GM12878 (cell line): ENCODE data around the gene IER2. TPM values are rescaled to one million over a fixed set of nuclear protein-coding genes. Genes with fewer than 3 reads are reported as not detected.
A peak's percentile ranks its signal among the peaks of the same experiment; 100 is the strongest.

ENCODE experiments used
- ATAC-seq: fragments of 200-7000 bp; cut with Tn5 transposase; 3 replicates; pipeline ENCODE4 v1.9.1; 2020; ENCODE audit warnings: mild to moderate bottlenecking, moderate library complexity
- BruUV-seq: library from RNA; stranded (reverse); fragments of 400-500 nt; replicated peaks from 2 replicates; lab custom pipeline; 2021; lab: Mats Ljungman, UMichigan
- CTCF ChIA-PET: fragments of 300-600 bp; sonication (Branson Sonifier 250); formaldehyde crosslinking; extraction: SDS; loops from one replicate; lab custom pipeline; 2021; ENCODE audit warnings: inconsistent platforms; lab: Yijun Ruan, JAX
- POLR2A ChIA-PET: fragments of 350-600 bp; formaldehyde crosslinking; extraction: SDS; loops from one replicate; lab custom pipeline; 2021; ENCODE audit warnings: inconsistent platforms; lab: Charles Lee
- RAD21 ChIA-PET: fragments of 300-600 bp; sonication (Branson Sonifier 250); formaldehyde crosslinking; loops from one replicate; lab custom pipeline; 2023; ENCODE audit warnings: antibody characterized with exemption; ENCODE audit not compliant: unreplicated experiment; lab: Charles Lee
- SMC1A ChIA-PET: fragments of 300-600 bp; sonication (Branson Sonifier 250); formaldehyde crosslinking; loops from one replicate; lab custom pipeline; 2023; ENCODE audit not compliant: unreplicated experiment, uncharacterized antibody; lab: Charles Lee
- DNase-seq: peaks from one replicate; pipeline ENCODE4 v3.0.0-alpha.2; 2011; ENCODE audit warnings: low read depth, low spot score
- FAIRE-seq: peaks from 3 replicates; lab custom pipeline; 2011; peaks lifted over from hg19 to GRCh38; lab: Jason Lieb, UNC
- H2AFZ ChIP-seq: 2 replicates; pipeline ENCODE4 v1.6.0; 2011; ENCODE audit warnings: low read depth, low read length, control low read depth; ENCODE audit not compliant: control insufficient read depth
- H3K27ac ChIP-seq: 2 replicates; pipeline ENCODE4 v1.5.1; 2011; ENCODE audit warnings: control low read depth; ENCODE audit not compliant: control insufficient read depth, insufficient read depth
- H3K27me3 ChIP-seq, 2 experiments: replicated peaks in 1 of 2; 2 replicates each; pipeline versions ENCODE4 v1.6.0 to v1.6.1; 2011; ENCODE audit warnings: low read length in 1 of 2; ENCODE audit not compliant: control insufficient read depth in 2 of 2, insufficient read depth in 2 of 2
- H3K36me3 ChIP-seq, 2 experiments: 2 replicates each; pipeline ENCODE4 v1.5.1; 2011; ENCODE audit warnings: low read length in 1 of 2; ENCODE audit not compliant: control insufficient read depth in 2 of 2, insufficient read depth in 2 of 2
- H3K4me1 ChIP-seq: 2 replicates; pipeline ENCODE4 v1.6.1; 2011; ENCODE audit warnings: mild to moderate bottlenecking, low read length, moderate library complexity, mixed read lengths; ENCODE audit not compliant: control insufficient read depth, insufficient read depth
- H3K4me2 ChIP-seq: 2 replicates; pipeline ENCODE4 v1.6.0; 2011; ENCODE audit warnings: control low read depth; ENCODE audit not compliant: control insufficient read depth, insufficient read depth
- H3K4me3 ChIP-seq: fragments of 200-600 bp; sonication (generic); 2 replicates; pipeline ENCODE4 v1.5.1; 2016
- H3K79me2 ChIP-seq: 2 replicates; pipeline ENCODE4 v1.6.0; 2011; ENCODE audit warnings: low read length; ENCODE audit not compliant: control insufficient read depth, insufficient read depth
- H3K9ac ChIP-seq: 2 replicates; pipeline ENCODE4 v1.8.0; 2011; ENCODE audit warnings: low read length, control low read depth, mixed read lengths; ENCODE audit not compliant: control insufficient read depth, insufficient read depth
- H3K9me3 ChIP-seq: replicated peaks from 3 replicates; pipeline ENCODE4 v1.5.1; 2011; ENCODE audit warnings: mild to moderate bottlenecking, low read length; ENCODE audit not compliant: control insufficient read depth, insufficient read depth
- H4K20me1 ChIP-seq: 2 replicates; pipeline ENCODE4 v1.6.0; 2011; ENCODE audit not compliant: control insufficient read depth, insufficient read depth
- CTCF ChIP-seq, 3 experiments: IDR thresholded peaks in 2 of 3; conservative IDR thresholded peaks in 1 of 3; 2 replicates each; pipeline ENCODE4 v1.5.1; 2011; ENCODE audit warnings: low read depth in 3 of 3, low read length in 3 of 3, mild to moderate bottlenecking in 3 of 3, control low read depth in 2 of 3, moderate library complexity in 2 of 3, inconsistent platforms in 1 of 3, mixed read lengths in 1 of 3; ENCODE audit not compliant: control insufficient read depth in 2 of 3, insufficient read depth in 1 of 3; ENCODE audit errors: extremely low read depth in 1 of 3
- SP1 ChIP-seq: IDR thresholded peaks from one replicate; pipeline ENCODE4 v1.6.1; 2011; ENCODE audit warnings: low read depth, low read length
- WRNIP1 ChIP-seq: IDR thresholded peaks from 2 replicates; pipeline ENCODE4 v1.6.1; 2011; ENCODE audit warnings: low read depth, low read length, improper control_type of control experiment, borderline replicate concordance
- ZNF622 ChIP-seq: fragments of 450-650 bp; IDR thresholded peaks from 2 replicates; pipeline ENCODE4 v1.6.1; 2017; ENCODE audit warnings: mild to moderate bottlenecking, inconsistent platforms
- whole genome bisulfite sequencing: methylation state at CpG from one replicate; pipeline ENCODE4 v1.1.6; 2016; ENCODE audit warnings: low lambda C conversion rate; ENCODE audit not compliant: insufficient replicate concordance, insufficient coverage; ENCODE audit errors: missing lambda C conversion rate; 5-methylcytosine and 5-hydroxymethylcytosine counted together
- in situ Hi-C: fragments of 300-500 bp; cut with MboI; formaldehyde crosslinking; loops from 9 replicates; pipeline ENCODE4 v1.14.3; 2018; ENCODE audit warnings: mixed read lengths
- intact Hi-C: fragments of 100-400 bp; cut with micrococcal nuclease; formaldehyde crosslinking; loops from one replicate; pipeline ENCODE4 v1.14.2; 2022; ENCODE audit not compliant: unreplicated experiment
- polyA plus RNA-seq, 11 experiments: library from polyadenylated mRNA; depleted of rRNA in 4 of 11; unstranded in 6 of 11; stranded (reverse) in 5 of 11; fragments of >200 nt; fragmentation: Nextera tagmentation in 4 of 11; fragmentation: Illumina TruSeq in 1 of 11; extraction: Ambion mirVana in 4 of 11; extraction: Trizol in 1 of 11; gene quantifications; 1 replicate in 1 of 11; 2 replicates in 10 of 11; pipeline versions ENCODE4 v1.2.1 to v1.2.3, GENCODE V29; 2011 to 2016; ENCODE audit warnings: inconsistent platforms in 2 of 11, missing spikeins in 2 of 11, low read depth in 1 of 11
- total RNA-seq, 4 experiments: library from RNA; depleted of rRNA in 3 of 4; stranded (reverse); fragments of >200 nt in 3 of 4; fragmentation: Illumina TruSeq in 1 of 4; extraction: Trizol in 1 of 4; gene quantifications; 2 replicates each; pipeline versions ENCODE4 v1.2.1 to v1.2.3, GENCODE V29; 2013 to 2021

IER2 gene
- total and polyA plus RNA-seq, 10 of the 15 experiments (the other 5 are each of a cell fraction or from before 2014, with no cell fraction given), result 2.8 to 94.5 (median 24.9) TPM

GRCh38 chr19:13116282-13117175, 33.7 kb upstream of the IER2 start, which contains the start of gene TRMT1 (continued):
- no peak for TF ChIP-seq CTCF (IDR thresholded peaks at IDR 0.05 in 2 of 3, conservative IDR thresholded peaks at IDR 0.05 in 1 of 3; ENCODE audit: control insufficient read depth in 2 of 3, extremely low read depth in 1 of 3, insufficient read depth in 1 of 3, low read depth in 3 of 3, low read length in 3 of 3)
- peak; percentile 79 for TF ChIP-seq SP1

- peak overlapping the region; percentile 71 for H3K27ac ChIP-seq
- SMC1A ChIA-PET, result interaction anchor here (1.0 to 1.8 kb wide), 9 partner anchors 13 to 144 kb away, joined by 3 to 7 read pairs (median 5); partner anchors contain the start of genes IER2 and STX10
- RAD21 ChIA-PET, result interaction anchor here (0.7 to 2.2 kb wide), 7 partner anchors 12 to 78 kb away, joined by 3 to 10 read pairs (median 4); partner anchors contain the start of genes IER2 and STX10
- intact Hi-C loops (loop anchor here (5.0 kb wide), 1 partner anchor 145 kb away; no protein-coding TSS in a partner anchor), in situ Hi-C loops (no loop called here)
- no peaks in the 10 kb centered on the region for H3K27me3 ChIP-seq
- 0 out of 2 replicates have a peak, but pooled peaks have one; percentile 5 for TF ChIP-seq WRNIP1
- TF ChIP-seq ZNF622, result no peak
- H3K9me3 ChIP-seq, result no peaks in the 10 kb centered on the region
- FAIRE-seq (no peak), DNase-seq (no peak), ATAC-seq (peak; percentile 28)
- H3K36me3 ChIP-seq, result peaks cover 3 to 7% of the 10 kb centered on the region in 2 experiments; a peak in 3 of 4 replicates
- H2AFZ ChIP-seq, result peak overlapping the region; percentile 60
- H3K4me1 ChIP-seq, result peaks cover 36% of the 10 kb centered on the region
- peak overlapping the region; percentile 79 for H3K9ac ChIP-seq
- peak overlapping the region; percentile 98 for H3K4me3 ChIP-seq
- POLR2A ChIA-PET, result interaction anchor here (0.5 to 3.8 kb wide), 12 partner anchors 11 to 1560 kb away, joined by 3 to 28 read pairs (median 4); no protein-coding TSS in a partner anchor
- H4K20me1 ChIP-seq, result peaks cover 8% of the 10 kb centered on the region
- WGBS, result 1% methylated on average over 17 of the region's 20 CpGs
- peaks cover 55% of the 10 kb centered on the region for H3K79me2 ChIP-seq
- H3K4me2 ChIP-seq, result peak overlapping the region; percentile 61
- CTCF ChIA-PET, result interaction anchor here (0.8 to 1.7 kb wide), 6 partner anchors 12 to 83 kb away, joined by 3 to 7 read pairs (median 4); partner anchors contain the start of genes IER2 and STX10
- BruUV-seq, result no TSS peak
These were observed 32.9 kb upstream of the IER2 start for GRCh38 chr19:13117176-13117771.
